Lung microvascular endothelial cell (primary cell): ENCODE data around the gene OVCA2. TPM values are rescaled to one million over a fixed set of nuclear protein-coding genes. Genes with fewer than 3 reads are reported as not detected.

Experiments
- DNase-seq, 2 donors: peaks; one replicate each; pipeline versions ENCODE4 v3.0.0 to v3.0.0-alpha.2; 2010; ENCODE audit warnings: low read depth in 2 of 2
- total RNA-seq: library from RNA; depleted of rRNA; stranded (reverse); fragments of >200 nt; gene quantifications from 2 replicates; pipeline ENCODE4 v1.2.1, GENCODE V29; 2014

Gene OVCA2
- total RNA-seq = 48.2 and 49.5 TPM in 2 replicates

- DNase-seq = peak; percentile 93 to 97
Measured at GRCh38 chr17:2041561-2042389, at the start of gene OVCA2. OVCA2 (plus strand) TSS chr17:2042022; CDS start chr17:2042048, 26 bp downstream.

- DNase-seq = no peak
Measured at GRCh38 chr17:1992541-1992940, 49.3 kb upstream of the OVCA2 start.

GRCh38 chr17:1994707-1995106 lies 47.1 kb upstream of the OVCA2 start:
- DNase-seq = no peak

GRCh38 chr17:1995321-1995892 lies 46.4 kb upstream of the OVCA2 start:
- no peak for DNase-seq

GRCh38 chr17:1995907-1996799 lies 45.7 kb upstream of the OVCA2 start:
- DNase-seq = no peak

GRCh38 chr17:1996800-1997288 lies 45.0 kb upstream of the OVCA2 start:
- DNase-seq = no peak

GRCh38 chr17:1997289-1997926 lies 44.4 kb upstream of the OVCA2 start:
- no peak for DNase-seq

- peak in 1 of 2 donors; percentile 26 for DNase-seq
Measured at GRCh38 chr17:1997927-1998742, 43.7 kb upstream of the OVCA2 start.

- peak; percentile 9 to 63 for DNase-seq
Measured at GRCh38 chr17:1999557-2000251, 42.1 kb upstream of the OVCA2 start.

GRCh38 chr17:2002767-2003329 lies 39.0 kb upstream of the OVCA2 start:
- DNase-seq = no peak

GRCh38 chr17:2003525-2003924 lies 38.3 kb upstream of the OVCA2 start:
- no peak for DNase-seq

- no peak for DNase-seq
Measured at GRCh38 chr17:2004435-2004952, 37.3 kb upstream of the OVCA2 start.

GRCh38 chr17:2008332-2009126 lies 33.3 kb upstream of the OVCA2 start:
- no peak for DNase-seq

- no peak for DNase-seq
Measured at GRCh38 chr17:2009737-2010136, 32.1 kb upstream of the OVCA2 start.

GRCh38 chr17:2011411-2012371 lies 30.1 kb upstream of the OVCA2 start:
- DNase-seq = peak in 1 of 2 donors; percentile 71

GRCh38 chr17:2012499-2012898 lies 29.3 kb upstream of the OVCA2 start:
- DNase-seq = no peak
